Measurements from ENCODE around the gene FBXO3.
"Not testable (repeated sequence)": the region's sequence is repeated elsewhere in the genome, so short reads cannot be mapped to it uniquely, and the experiment has no call there.

The FBXO3 gene

GRCh38 chr11:33716243-33716642 lies 58.1 kb downstream of the FBXO3 start:
- Histone ChIP-seq H3K9me3 (ENCODE audit: insufficient read depth, low read length) (no peaks in the 10 kb centered on the region), H3K4me1 (ENCODE audit: insufficient read depth, insufficient read length) (no peaks in the 10 kb centered on the region), H3K4me3 (ENCODE audit: insufficient read length, low read depth) (no peak overlapping the region), H3K9ac (ENCODE audit: insufficient read length, low read depth) (no peak overlapping the region), H3K27me3 (ENCODE audit: insufficient read depth, insufficient read length) (no peaks in the 10 kb centered on the region), H3K36me3 (ENCODE audit: insufficient read depth, insufficient read length, low read length) (peaks cover 38% of the 10 kb centered on the region)
- TF ChIP-seq SUZ12 (IDR thresholded peaks at IDR 0.05; ENCODE audit: extremely low read depth, insufficient read depth, insufficient read length) (no peak), ZNF274 (IDR thresholded peaks at IDR 0.05; ENCODE audit: low read depth, low read length) (no peak), YY1 (IDR thresholded peaks at IDR 0.05; ENCODE audit: insufficient read depth, insufficient read length) (no peak)
- no peak for DNase-seq (ENCODE audit: low read depth, low spot score)

- TF ChIP-seq ZNF274 (IDR thresholded peaks at IDR 0.05; ENCODE audit: low read depth, low read length) (no peak), YY1 (IDR thresholded peaks at IDR 0.05; ENCODE audit: insufficient read depth, insufficient read length) (no peak), SUZ12 (IDR thresholded peaks at IDR 0.05; ENCODE audit: extremely low read depth, insufficient read depth, insufficient read length) (no peak)
- Histone ChIP-seq H3K27me3 (ENCODE audit: insufficient read depth, insufficient read length) (no peaks in the 10 kb centered on the region), H3K9ac (ENCODE audit: insufficient read length, low read depth) (no peak overlapping the region), H3K36me3 (ENCODE audit: insufficient read depth, insufficient read length, low read length) (peaks cover 38% of the 10 kb centered on the region), H3K9me3 (ENCODE audit: insufficient read depth, low read length) (no peaks in the 10 kb centered on the region), H3K4me3 (ENCODE audit: insufficient read length, low read depth) (no peak overlapping the region), H3K4me1 (ENCODE audit: insufficient read depth, insufficient read length) (no peaks in the 10 kb centered on the region)
- no peak for DNase-seq (ENCODE audit: low read depth, low spot score)
Observed at GRCh38 chr11:33713856-33714398, 60.4 kb downstream of the FBXO3 start.

- DNase-seq (ENCODE audit: low read depth, low spot score): no peak
- H3K9ac ChIP-seq (ENCODE audit: insufficient read length, low read depth): no peak overlapping the region
- H3K27me3 ChIP-seq (ENCODE audit: insufficient read depth, insufficient read length): no peaks in the 10 kb centered on the region
- H3K9me3 ChIP-seq (ENCODE audit: insufficient read depth, low read length): no peaks in the 10 kb centered on the region
- H3K4me3 ChIP-seq (ENCODE audit: insufficient read length, low read depth): no peak overlapping the region
- H3K36me3 ChIP-seq (ENCODE audit: insufficient read depth, insufficient read length, low read length): peaks cover 35% of the 10 kb centered on the region
- TF ChIP-seq SUZ12 (IDR thresholded peaks at IDR 0.05; ENCODE audit: extremely low read depth, insufficient read depth, insufficient read length) (no peak), ZNF274 (IDR thresholded peaks at IDR 0.05; ENCODE audit: low read depth, low read length) (no peak), YY1 (IDR thresholded peaks at IDR 0.05; ENCODE audit: insufficient read depth, insufficient read length) (no peak)
- no peaks in the 10 kb centered on the region for H3K4me1 ChIP-seq (ENCODE audit: insufficient read depth, insufficient read length)
Observed at GRCh38 chr11:33713151-33713855, 61.0 kb downstream of the FBXO3 start.

- DNase-seq (ENCODE audit: low read depth, low spot score): no peak
- Histone ChIP-seq H3K27me3 (ENCODE audit: insufficient read depth, insufficient read length) (no peaks in the 10 kb centered on the region), H3K4me3 (ENCODE audit: insufficient read length, low read depth) (no peak overlapping the region), H3K36me3 (ENCODE audit: insufficient read depth, insufficient read length, low read length) (peaks cover 37% of the 10 kb centered on the region), H3K4me1 (ENCODE audit: insufficient read depth, insufficient read length) (no peaks in the 10 kb centered on the region), H3K9ac (ENCODE audit: insufficient read length, low read depth) (no peak overlapping the region), H3K9me3 (ENCODE audit: insufficient read depth, low read length) (no peaks in the 10 kb centered on the region)
- TF ChIP-seq YY1 (IDR thresholded peaks at IDR 0.05; ENCODE audit: insufficient read depth, insufficient read length) (no peak), SUZ12 (IDR thresholded peaks at IDR 0.05; ENCODE audit: extremely low read depth, insufficient read depth, insufficient read length) (no peak), ZNF274 (IDR thresholded peaks at IDR 0.05; ENCODE audit: low read depth, low read length) (no peak)
Observed at GRCh38 chr11:33712436-33712835, 61.9 kb downstream of the FBXO3 start.

GRCh38 chr11:33709466-33709865 lies 64.9 kb downstream of the FBXO3 start:
- Histone ChIP-seq H3K27me3 (ENCODE audit: insufficient read depth, insufficient read length) (no peaks in the 10 kb centered on the region), H3K4me3 (ENCODE audit: insufficient read length, low read depth) (no peak overlapping the region), H3K36me3 (ENCODE audit: insufficient read depth, insufficient read length, low read length) (peaks cover 24% of the 10 kb centered on the region), H3K9me3 (ENCODE audit: insufficient read depth, low read length) (no peaks in the 10 kb centered on the region), H3K4me1 (ENCODE audit: insufficient read depth, insufficient read length) (no peaks in the 10 kb centered on the region), H3K9ac (ENCODE audit: insufficient read length, low read depth) (no peak overlapping the region)
- no peak for DNase-seq (ENCODE audit: low read depth, low spot score)
- TF ChIP-seq YY1 (IDR thresholded peaks at IDR 0.05; ENCODE audit: insufficient read depth, insufficient read length) (no peak), ZNF274 (IDR thresholded peaks at IDR 0.05; ENCODE audit: low read depth, low read length) (no peak), SUZ12 (IDR thresholded peaks at IDR 0.05; ENCODE audit: extremely low read depth, insufficient read depth, insufficient read length) (no peak)

GRCh38 chr11:33708985-33709384 lies 65.3 kb downstream of the FBXO3 start:
- H3K9me3 ChIP-seq (ENCODE audit: insufficient read depth, low read length): no peaks in the 10 kb centered on the region
- no peaks in the 10 kb centered on the region for H3K4me1 ChIP-seq (ENCODE audit: insufficient read depth, insufficient read length)
- no peak for DNase-seq (ENCODE audit: low read depth, low spot score)
- H3K36me3 ChIP-seq (ENCODE audit: insufficient read depth, insufficient read length, low read length): peaks cover 24% of the 10 kb centered on the region
- no peak overlapping the region for H3K4me3 ChIP-seq (ENCODE audit: insufficient read length, low read depth)
- H3K27me3 ChIP-seq (ENCODE audit: insufficient read depth, insufficient read length): no peaks in the 10 kb centered on the region
- H3K9ac ChIP-seq (ENCODE audit: insufficient read length, low read depth): no peak overlapping the region
- TF ChIP-seq SUZ12 (IDR thresholded peaks at IDR 0.05; ENCODE audit: extremely low read depth, insufficient read depth, insufficient read length) (no peak), YY1 (IDR thresholded peaks at IDR 0.05; ENCODE audit: insufficient read depth, insufficient read length) (no peak)

GRCh38 chr11:33707831-33708230 lies 66.5 kb downstream of the FBXO3 start:
- H3K4me1 ChIP-seq (ENCODE audit: insufficient read depth, insufficient read length); H3K4me3 ChIP-seq (ENCODE audit: insufficient read length, low read depth); DNase-seq (ENCODE audit: low read depth, low spot score); H3K27me3 ChIP-seq (ENCODE audit: insufficient read depth, insufficient read length); H3K9ac ChIP-seq (ENCODE audit: insufficient read length, low read depth); H3K9me3 ChIP-seq (ENCODE audit: insufficient read depth, low read length): not testable (repeated sequence)
- H3K36me3 ChIP-seq (ENCODE audit: insufficient read depth, insufficient read length, low read length): peaks cover 24% of the 10 kb centered on the region

Measured in NT2/D1 (cell line).